ENCODE data around the gene SDCBP2. TPM values are rescaled to one million over a fixed set of nuclear protein-coding genes. Genes with fewer than 3 reads are reported as not detected.

Gene SDCBP2
- total RNA-seq, 2 donors from 2014 or later, result 2.9 to 3.9 TPM

DNA sequence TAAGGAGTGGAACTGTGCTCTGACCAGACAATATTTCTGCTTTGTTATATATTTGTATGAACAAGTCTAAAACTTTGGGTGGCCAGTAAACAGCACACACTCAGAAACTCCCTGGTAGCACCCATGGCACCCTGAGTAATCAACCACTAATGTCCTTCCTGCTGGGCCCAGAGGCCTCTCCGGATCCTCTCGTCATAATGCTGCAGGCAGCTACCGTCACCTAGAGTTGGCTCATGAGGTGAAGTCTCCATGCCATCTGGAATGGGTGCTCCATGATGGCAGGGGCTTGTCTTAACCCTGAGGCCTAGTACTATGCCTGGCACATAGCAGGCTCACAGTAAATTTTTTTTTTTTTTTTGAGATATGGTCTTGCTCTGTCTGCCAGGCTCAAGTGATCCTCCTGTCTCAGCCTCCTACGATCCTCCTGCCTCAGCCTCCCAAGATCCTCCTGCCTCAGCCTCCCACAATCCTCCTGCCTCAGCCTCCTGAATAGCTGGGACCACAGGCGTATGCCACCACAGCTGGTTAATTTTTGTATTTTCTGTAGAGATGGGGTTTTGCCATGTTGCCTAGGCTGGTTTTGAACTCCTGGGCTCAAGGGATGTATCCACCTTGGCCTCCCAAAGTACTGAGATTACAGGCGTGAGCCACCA is 3.0 kb upstream of the SDCBP2 start:
- TF ChIP-seq, protein P1, sequence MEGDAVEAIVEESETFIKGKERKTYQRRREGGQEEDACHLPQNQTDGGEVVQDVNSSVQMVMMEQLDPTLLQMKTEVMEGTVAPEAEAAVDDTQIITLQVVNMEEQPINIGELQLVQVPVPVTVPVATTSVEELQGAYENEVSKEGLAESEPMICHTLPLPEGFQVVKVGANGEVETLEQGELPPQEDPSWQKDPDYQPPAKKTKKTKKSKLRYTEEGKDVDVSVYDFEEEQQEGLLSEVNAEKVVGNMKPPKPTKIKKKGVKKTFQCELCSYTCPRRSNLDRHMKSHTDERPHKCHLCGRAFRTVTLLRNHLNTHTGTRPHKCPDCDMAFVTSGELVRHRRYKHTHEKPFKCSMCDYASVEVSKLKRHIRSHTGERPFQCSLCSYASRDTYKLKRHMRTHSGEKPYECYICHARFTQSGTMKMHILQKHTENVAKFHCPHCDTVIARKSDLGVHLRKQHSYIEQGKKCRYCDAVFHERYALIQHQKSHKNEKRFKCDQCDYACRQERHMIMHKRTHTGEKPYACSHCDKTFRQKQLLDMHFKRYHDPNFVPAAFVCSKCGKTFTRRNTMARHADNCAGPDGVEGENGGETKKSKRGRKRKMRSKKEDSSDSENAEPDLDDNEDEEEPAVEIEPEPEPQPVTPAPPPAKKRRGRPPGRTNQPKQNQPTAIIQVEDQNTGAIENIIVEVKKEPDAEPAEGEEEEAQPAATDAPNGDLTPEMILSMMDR (IDR thresholded peaks at IDR 0.05), result no peak
- Histone ChIP-seq H3K27ac (peak overlapping the region; percentile 99), H3K4me1 (peaks cover 0 to 67% of the 10 kb centered on the region in 2 donors), H3K9me3 (no peaks in the 10 kb centered on the region), H3K27me3 (no peaks in the 10 kb centered on the region), H3K36me3 (no peaks in the 10 kb centered on the region), H3K4me3 (no peak overlapping the region)
- DNase-seq (ENCODE audit: low spot score), result peak; percentile 47

DNA sequence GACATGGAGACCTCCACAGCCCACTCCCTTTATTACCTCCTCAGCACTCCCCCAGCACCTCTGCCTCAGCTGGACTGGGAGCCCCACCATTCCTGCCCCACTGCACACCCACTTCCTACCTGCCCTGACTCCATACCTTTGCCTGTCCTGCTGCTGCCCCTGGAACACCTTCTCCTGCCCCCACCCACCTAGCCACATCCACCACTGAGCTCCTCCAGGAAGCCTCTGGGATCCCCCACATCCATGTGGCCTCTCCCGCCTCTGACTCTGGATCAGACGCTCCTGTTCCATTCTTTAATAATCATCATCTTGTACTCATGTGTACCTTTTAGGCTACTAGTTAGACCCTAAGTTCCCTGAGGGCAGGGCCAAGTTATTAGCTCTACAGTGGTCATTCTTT is 2.2 kb upstream of the SDCBP2 start:
- Histone ChIP-seq H3K4me3 (no peak overlapping the region), H3K36me3 (no peaks in the 10 kb centered on the region), H3K27me3 (no peaks in the 10 kb centered on the region), H3K27ac (peak overlapping the region; percentile 99), H3K9me3 (no peaks in the 10 kb centered on the region), H3K4me1 (peaks cover 0 to 67% of the 10 kb centered on the region in 2 donors)
- TF ChIP-seq, protein P1 (IDR thresholded peaks at IDR 0.05), result no peak
- DNase-seq (ENCODE audit: low spot score), result peak; percentile 26

GRCh38 chr20:1330075-1330830 is 1.3 kb upstream of the SDCBP2 start:
- H3K9me3 ChIP-seq, result no peaks in the 10 kb centered on the region
- H3K4me3 ChIP-seq, result no peak overlapping the region
- H3K4me1 ChIP-seq, result peaks cover 0 to 68% of the 10 kb centered on the region in 2 donors
- H3K27me3 ChIP-seq, result no peaks in the 10 kb centered on the region
- peak overlapping the region; percentile 99 for H3K27ac ChIP-seq
- DNase-seq (ENCODE audit: low spot score), result peak; percentile 91
- TF ChIP-seq, protein P1 (IDR thresholded peaks at IDR 0.05), result no peak
- H3K36me3 ChIP-seq, result no peaks in the 10 kb centered on the region

- Histone ChIP-seq H3K9me3 (no peaks in the 10 kb centered on the region), H3K27ac (peak overlapping the region; percentile 99), H3K27me3 (no peaks in the 10 kb centered on the region), H3K4me3 (no peak overlapping the region), H3K4me1 (peaks cover 0 to 82% of the 10 kb centered on the region in 2 donors), H3K36me3 (no peaks in the 10 kb centered on the region)
- peak; percentile 55 for DNase-seq (ENCODE audit: low spot score)
- TF ChIP-seq, protein P1 (IDR thresholded peaks at IDR 0.05), result no peak
Measured at GRCh38 chr20:1327827-1328679, 886 bp downstream of the SDCBP2 start.

- no peak overlapping the region for H3K4me3 ChIP-seq
- TF ChIP-seq, protein P1 (IDR thresholded peaks at IDR 0.05), result no peak
- H3K27ac ChIP-seq, result peak overlapping the region; percentile 99
- H3K4me1 ChIP-seq, result peaks cover 0 to 87% of the 10 kb centered on the region in 2 donors
- H3K27me3 ChIP-seq, result no peaks in the 10 kb centered on the region
- DNase-seq (ENCODE audit: low spot score), result peak; percentile 73
- H3K9me3 ChIP-seq, result no peaks in the 10 kb centered on the region
- H3K36me3 ChIP-seq, result no peaks in the 10 kb centered on the region
Measured at GRCh38 chr20:1327241-1327653, 1.7 kb downstream of the SDCBP2 start.

All from right atrium auricular region (tissue), 2 donors.